Choroid plexus epithelial cell (primary cell): ENCODE results near the gene AMBRA1.
"Not testable (repeated sequence)": the region's sequence is repeated elsewhere in the genome, so short reads cannot be mapped to it uniquely, and the experiment has no call there.

ENCODE experiments used
- DNase-seq: peaks from one replicate; pipeline ENCODE4 v3.0.0-alpha.2; 2010; ENCODE audit warnings: low read depth
- H3K4me3 ChIP-seq: 2 replicates; pipeline ENCODE4 v1.5.1; 2011; ENCODE audit warnings: low read depth, mild to moderate bottlenecking, control low read depth, low read length, moderate library complexity
- CTCF ChIP-seq: conservative IDR thresholded peaks from 2 replicates; pipeline ENCODE4 v1.5.1; 2011; ENCODE audit warnings: low read depth, mild to moderate bottlenecking, control low read depth, inconsistent platforms, low read length, moderate library complexity

AMBRA1 gene

DNA sequence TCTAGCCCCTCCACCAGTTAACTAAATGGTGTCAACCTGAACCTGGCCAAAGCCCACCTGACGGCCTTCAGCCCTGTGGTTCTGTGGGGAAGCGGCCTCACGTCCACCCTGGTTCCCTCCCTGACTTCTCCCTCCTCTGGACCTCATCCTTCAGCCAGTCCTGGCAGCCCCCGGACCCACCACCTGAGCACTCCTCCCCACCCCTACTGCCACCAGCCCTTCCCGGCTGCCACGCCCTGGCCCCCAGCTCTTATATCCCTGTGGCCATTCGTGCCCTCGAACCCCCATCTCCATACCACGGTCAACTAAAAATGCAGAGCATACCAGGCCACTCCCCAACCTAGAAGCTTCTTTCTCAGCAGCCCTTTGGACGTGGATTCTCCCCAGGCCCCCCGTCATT lies 216.5 kb downstream of the AMBRA1 start:
- DNase-seq = no peak
- TF ChIP-seq CTCF = no peak
- H3K4me3 ChIP-seq = no peak overlapping the region

DNA sequence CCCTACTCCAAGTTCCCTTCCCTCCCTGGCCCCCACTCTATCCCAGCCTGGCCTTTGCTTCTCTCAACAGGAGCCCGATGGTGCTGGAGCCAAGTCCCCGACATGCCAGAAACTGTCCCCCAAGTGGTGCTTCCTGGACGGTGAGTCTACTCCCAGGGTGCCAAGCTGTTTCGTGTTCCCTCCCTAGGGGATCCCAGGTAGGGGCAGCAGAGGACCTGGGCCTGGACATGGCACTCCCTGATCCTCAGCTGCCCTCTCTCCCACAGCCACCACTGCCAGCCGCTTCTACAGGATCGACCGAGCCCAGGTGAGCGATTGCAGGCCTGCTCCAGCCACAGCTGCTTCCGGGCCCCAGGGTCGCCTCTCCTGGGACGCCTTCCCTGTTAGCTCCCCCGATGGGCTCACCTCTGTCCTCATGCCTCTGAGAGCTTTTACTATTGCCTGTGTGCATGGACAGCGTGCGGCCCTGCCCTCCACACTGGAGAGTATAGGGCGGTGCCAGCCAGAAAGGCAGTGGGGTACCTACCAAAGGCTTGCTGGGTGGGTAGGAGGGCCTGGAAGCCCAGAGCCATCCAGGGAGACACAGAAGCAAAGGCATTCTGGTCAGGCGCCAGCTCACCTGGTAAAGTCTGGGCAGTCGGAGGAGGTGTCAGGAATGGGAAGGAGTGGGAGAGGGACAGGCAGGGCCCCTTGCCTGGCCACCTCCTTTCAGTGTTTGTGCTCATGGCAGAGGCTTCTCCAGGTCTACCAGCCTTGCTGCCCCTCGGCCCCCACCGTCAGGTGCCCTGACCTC lies 217.4 kb downstream of the AMBRA1 start:
- no peak for DNase-seq
- no peak overlapping the region for H3K4me3 ChIP-seq
- TF ChIP-seq CTCF = no peak

GRCh38 chr11:46375392-46376101 lies 218.3 kb downstream of the AMBRA1 start:
- H3K4me3 ChIP-seq = no peak overlapping the region
- no peak for TF ChIP-seq CTCF
- no peak for DNase-seq

DNA sequence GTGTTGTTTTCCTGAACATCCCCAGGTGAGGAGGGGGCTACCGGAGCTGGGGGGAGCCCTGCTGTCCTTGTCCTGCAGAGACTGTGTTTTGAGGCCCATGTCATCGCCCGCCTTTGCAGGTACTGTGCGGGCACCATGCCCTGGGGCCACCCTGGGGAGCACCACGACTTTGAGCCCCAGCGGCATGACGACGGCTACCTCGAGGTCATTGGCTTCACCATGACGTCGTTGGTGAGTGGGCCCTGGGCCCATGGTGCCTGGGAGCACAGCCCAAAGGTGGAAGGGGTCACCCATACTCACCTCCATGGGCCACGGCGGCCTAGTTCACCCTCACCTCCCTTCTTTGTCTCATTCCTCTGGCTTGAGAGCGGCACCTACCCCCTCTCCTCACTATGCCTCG lies 219.0 kb downstream of the AMBRA1 start:
- no peak for DNase-seq
- H3K4me3 ChIP-seq = no peak overlapping the region
- no peak for TF ChIP-seq CTCF

DNA sequence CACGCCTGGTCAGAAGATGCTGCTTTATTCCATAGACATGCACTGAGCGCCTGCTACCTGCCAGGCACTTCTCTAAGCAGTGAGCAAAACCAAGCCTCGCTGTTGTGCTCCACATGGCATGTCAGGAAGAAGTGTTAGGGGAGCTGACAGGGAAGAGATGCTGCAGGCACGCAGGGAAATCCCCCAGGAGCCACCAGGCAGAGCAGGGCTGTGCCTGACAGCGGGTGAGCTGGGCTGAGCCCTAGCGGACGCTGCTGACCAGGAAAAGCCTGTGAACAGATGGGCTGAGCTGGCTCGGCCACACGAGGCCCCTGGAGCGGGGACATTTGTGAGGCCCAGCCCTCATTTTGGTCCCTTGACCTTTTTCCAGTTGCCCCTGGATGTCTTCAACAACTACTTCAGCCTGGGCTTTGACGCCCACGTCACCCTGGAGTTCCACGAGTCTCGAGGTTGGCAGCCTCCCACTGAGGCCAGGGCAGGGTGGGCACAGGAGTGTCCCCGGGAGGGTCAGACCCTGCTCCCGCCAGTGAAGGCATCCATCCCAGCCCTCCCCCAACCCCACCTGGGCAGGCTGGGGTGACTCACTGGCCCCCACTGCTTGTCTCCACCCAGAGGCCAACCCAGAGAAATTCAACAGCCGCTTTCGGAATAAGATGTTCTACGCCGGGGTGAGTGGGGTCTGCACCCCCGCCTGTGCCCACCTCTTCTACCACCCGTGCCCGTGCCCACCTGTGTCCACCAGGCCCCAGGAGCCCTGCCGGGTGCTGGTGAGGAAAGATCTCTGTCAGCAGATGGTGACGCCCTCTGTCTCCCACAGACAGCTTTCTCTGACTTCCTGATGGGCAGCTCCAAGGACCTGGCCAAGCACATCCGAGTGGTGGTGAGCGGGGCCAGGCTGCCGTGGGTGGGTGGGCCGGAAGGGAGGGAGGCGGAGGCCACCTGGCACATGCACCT lies 219.8 kb downstream of the AMBRA1 start:
- DNase-seq = no peak
- no peak for TF ChIP-seq CTCF
- H3K4me3 ChIP-seq = no peak overlapping the region

- DNase-seq, H3K4me3 ChIP-seq: not testable (repeated sequence)
Observed at GRCh38 chr11:46372501-46372900, 221.3 kb downstream of the AMBRA1 start.

DNA sequence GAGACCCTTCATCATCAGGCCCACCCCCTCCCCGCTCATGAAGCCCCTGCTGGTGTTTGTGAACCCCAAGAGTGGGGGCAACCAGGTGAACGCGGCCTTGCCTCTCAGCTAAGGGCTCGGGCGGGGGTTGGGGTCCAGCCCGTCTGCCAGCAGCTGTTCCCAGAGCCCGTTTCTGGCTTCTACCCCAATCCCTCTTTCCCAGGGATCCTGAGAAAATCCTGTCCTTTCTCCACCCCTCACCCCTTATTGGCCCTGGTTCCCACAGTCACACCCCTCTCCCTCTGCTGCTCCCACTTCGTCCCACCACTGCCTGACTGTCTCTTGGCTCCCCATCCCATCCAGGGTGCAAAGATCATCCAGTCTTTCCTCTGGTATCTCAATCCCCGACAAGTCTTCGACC lies 221.7 kb downstream of the AMBRA1 start:
- H3K4me3 ChIP-seq = no peak overlapping the region
- TF ChIP-seq CTCF = no peak
- DNase-seq = no peak

- H3K4me3 ChIP-seq, DNase-seq: not testable (repeated sequence)
Observed at GRCh38 chr11:46371262-46371661, 222.6 kb downstream of the AMBRA1 start.
